Measurements from ENCODE around the gene CACHD1.
"Not testable (repeated sequence)": the region's sequence is repeated elsewhere in the genome, so short reads cannot be mapped to it uniquely, and the experiment has no call there.

Gene CACHD1

GRCh38 chr1:64598100-64598571 is 128.2 kb downstream of the CACHD1 start:
- no peak for DNase-seq

- no peak for DNase-seq
These were observed 129.3 kb downstream of the CACHD1 start for GRCh38 chr1:64599242-64599641.

GRCh38 chr1:64601207-64601606 is 131.3 kb downstream of the CACHD1 start:
- DNase-seq = no peak

- DNase-seq = no peak
These were observed 138.2 kb downstream of the CACHD1 start for GRCh38 chr1:64608005-64608650.

- DNase-seq = no peak
These were observed 138.7 kb downstream of the CACHD1 start for GRCh38 chr1:64608651-64609048.

GRCh38 chr1:64610950-64611349 is 141.0 kb downstream of the CACHD1 start:
- not testable (repeated sequence) for DNase-seq

- no peak for DNase-seq
These were observed 146.1 kb downstream of the CACHD1 start for GRCh38 chr1:64616039-64616438.

- DNase-seq = no peak
These were observed 153.8 kb downstream of the CACHD1 start for GRCh38 chr1:64623750-64624191.

GRCh38 chr1:64624218-64624713 is 154.3 kb downstream of the CACHD1 start:
- DNase-seq = no peak

GRCh38 chr1:64624808-64625207 is 154.9 kb downstream of the CACHD1 start:
- DNase-seq = no peak

- DNase-seq = no peak
These were observed 160.7 kb downstream of the CACHD1 start for GRCh38 chr1:64630611-64631010.

GRCh38 chr1:64631346-64632034 is 161.6 kb downstream of the CACHD1 start:
- no peak for DNase-seq

GRCh38 chr1:64632936-64633335 is 163.0 kb downstream of the CACHD1 start:
- DNase-seq = no peak

- DNase-seq = no peak
These were observed 175.8 kb downstream of the CACHD1 start for GRCh38 chr1:64645735-64646134.

GRCh38 chr1:64650411-64650810 is 180.5 kb downstream of the CACHD1 start:
- DNase-seq = no peak

- DNase-seq = no peak
These were observed 181.9 kb downstream of the CACHD1 start for GRCh38 chr1:64651841-64652240.

GRCh38 chr1:64653466-64653865 is 183.5 kb downstream of the CACHD1 start:
- no peak for DNase-seq

GRCh38 chr1:64654519-64655341 is 184.8 kb downstream of the CACHD1 start:
- no peak for DNase-seq

- no peak for DNase-seq
These were observed 185.9 kb downstream of the CACHD1 start for GRCh38 chr1:64655861-64656260.

GRCh38 chr1:64659478-64660138 is 189.7 kb downstream of the CACHD1 start:
- DNase-seq = no peak

- no peak for DNase-seq
These were observed 193.7 kb downstream of the CACHD1 start for GRCh38 chr1:64663668-64664067.

GRCh38 chr1:64664299-64664698 is 194.4 kb downstream of the CACHD1 start:
- no peak for DNase-seq
